Neutrophil (primary cell): ENCODE data around the gene CHST11.
"Not testable (repeated sequence)": the region's sequence is repeated elsewhere in the genome, so short reads cannot be mapped to it uniquely, and the experiment has no call there.

Experiments
- H3K27ac ChIP-seq: fragments of 200-600 bp; sonication (generic); 2 replicates; pipeline ENCODE4 v1.5.1; 2016; ENCODE audit warnings: mild to moderate bottlenecking, moderate library complexity
- H3K27me3 ChIP-seq: fragments of 200-600 bp; sonication (generic); 2 replicates; pipeline ENCODE4 v1.6.0; 2016; ENCODE audit warnings: mild to moderate bottlenecking
- H3K36me3 ChIP-seq: fragments of 200-600 bp; sonication (generic); 2 replicates; pipeline ENCODE4 v1.5.1; 2017
- H3K4me1 ChIP-seq, 2 experiments: fragments of 200-600 bp in 1 of 2; sonication (generic) in 1 of 2; 1 replicate in 1 of 2; 2 replicates in 1 of 2; pipeline versions ENCODE4 v1.5.1 to v1.6.1; 2013 to 2016; ENCODE audit warnings: low read depth in 1 of 2, low read length in 1 of 2, mild to moderate bottlenecking in 1 of 2, moderate library complexity in 1 of 2; ENCODE audit not compliant: control insufficient read depth in 1 of 2, insufficient read depth in 1 of 2
- H3K4me3 ChIP-seq, 2 experiments: fragments of 200-600 bp in 1 of 2; sonication (generic) in 1 of 2; 1 replicate in 1 of 2; 2 replicates in 1 of 2; pipeline ENCODE4 v1.5.1; 2013 to 2016; ENCODE audit warnings: low read depth in 1 of 2, low read length in 1 of 2, mild to moderate bottlenecking in 1 of 2, moderate library complexity in 1 of 2
- H3K9me3 ChIP-seq: fragments of 200-600 bp; sonication (generic); 2 replicates; pipeline ENCODE4 v1.5.1; 2016
- CTCF ChIP-seq: fragments of 200-600 bp; sonication (generic); IDR thresholded peaks from 2 replicates; pipeline ENCODE4 v1.5.1; 2016; ENCODE audit warnings: antibody characterized with exemption

The CHST11 gene

GRCh38 chr12:104802208-104802607 lies 345.5 kb downstream of the CHST11 start:
- Histone ChIP-seq H3K4me3 (no peak overlapping the region), H3K36me3 (no peaks in the 10 kb centered on the region), H3K4me1 (no peaks in the 10 kb centered on the region), H3K9me3 (no peaks in the 10 kb centered on the region), H3K27ac (no peak overlapping the region), H3K27me3 (no peaks in the 10 kb centered on the region)
- TF ChIP-seq CTCF = no peak

GRCh38 chr12:104805186-104805585 lies 348.4 kb downstream of the CHST11 start:
- Histone ChIP-seq H3K27me3 (no peaks in the 10 kb centered on the region), H3K9me3 (no peaks in the 10 kb centered on the region), H3K27ac (no peak overlapping the region), H3K4me3 (no peak overlapping the region), H3K36me3 (no peaks in the 10 kb centered on the region), H3K4me1 (no peaks in the 10 kb centered on the region)
- no peak for TF ChIP-seq CTCF

- not testable (repeated sequence) for H3K27me3 ChIP-seq, H3K27ac ChIP-seq, H3K4me1 ChIP-seq, H3K9me3 ChIP-seq, H3K36me3 ChIP-seq, H3K4me3 ChIP-seq
Observed at GRCh38 chr12:104806194-104806593, 349.4 kb downstream of the CHST11 start.

GRCh38 chr12:104809251-104809650 lies 352.5 kb downstream of the CHST11 start:
- H3K27me3 ChIP-seq = no peaks in the 10 kb centered on the region
- H3K36me3 ChIP-seq = no peaks in the 10 kb centered on the region
- TF ChIP-seq CTCF = no peak

GRCh38 chr12:104809706-104810385 lies 353.1 kb downstream of the CHST11 start:
- Histone ChIP-seq H3K27me3 (no peaks in the 10 kb centered on the region), H3K4me1 (no peaks in the 10 kb centered on the region), H3K9me3 (no peaks in the 10 kb centered on the region), H3K4me3 (no peak overlapping the region), H3K27ac (no peak overlapping the region), H3K36me3 (no peaks in the 10 kb centered on the region)
- no peak for TF ChIP-seq CTCF

More at GRCh38 chr12:104809251-104809650, 352.5 kb downstream of the CHST11 start:
- no peaks in the 10 kb centered on the region for H3K4me1 ChIP-seq
- H3K4me3 ChIP-seq = no peak overlapping the region
- no peaks in the 10 kb centered on the region for H3K9me3 ChIP-seq
- no peak overlapping the region for H3K27ac ChIP-seq
